ENCODE data around the gene MOXD1. TPM values are rescaled to one million over a fixed set of nuclear protein-coding genes. Genes with fewer than 3 reads are reported as not detected.
"Not testable (repeated sequence)": the region's sequence is repeated elsewhere in the genome, so short reads cannot be mapped to it uniquely, and the experiment has no call there.

The MOXD1 gene
- total and polyA plus RNA-seq, 7 experiments from 2014 or later, result not detected

DNA sequence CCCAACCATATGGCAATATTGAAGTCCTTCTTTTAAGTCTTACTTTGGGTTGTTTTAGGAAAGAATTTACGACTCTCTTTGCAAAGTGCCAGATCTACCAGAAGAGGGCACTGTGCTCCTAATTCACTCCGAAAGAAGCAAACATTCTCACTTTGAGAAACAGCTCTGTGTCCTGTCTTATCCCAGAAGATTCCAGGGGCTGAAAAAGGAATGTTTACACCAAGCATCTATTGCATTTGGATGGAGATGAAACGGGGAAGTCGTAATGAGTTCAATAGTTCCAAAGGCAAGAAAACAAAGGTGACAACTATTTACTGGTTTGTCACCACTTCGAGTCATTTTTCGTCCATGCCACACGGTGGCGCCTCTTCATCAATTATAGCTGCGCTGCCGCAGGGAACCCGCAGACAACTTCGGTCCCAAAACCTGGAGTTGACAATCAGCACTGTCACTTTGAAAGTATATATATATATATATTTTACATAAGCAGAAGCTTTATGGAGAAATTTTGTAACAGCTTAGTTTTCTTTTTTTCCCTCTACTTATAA lies 121.6 kb downstream of the MOXD1 start:
- no peaks in the 10 kb centered on the region for H3K36me3 Mint-ChIP-seq
- CTCF ChIA-PET, result interaction anchor here (0.5 to 4.5 kb wide), 26 partner anchors 9 to 519 kb away, joined by 3 to 72 read pairs (median 5); partner anchors contain the start of gene SLC18B1
- H3K4me3 Mint-ChIP-seq, result peak overlapping the region in 9 of 10 donors; percentile 56 to 89 (median 84)
- Histone ChIP-seq H3K27me3 (ENCODE audit: control insufficient read depth in 2 of 2, insufficient read depth in 2 of 2, low read length in 2 of 2) (no peaks in the 10 kb centered on the region), H3K36me3 (ENCODE audit: control insufficient read depth in 2 of 3, insufficient read depth in 3 of 3, low read length in 3 of 3) (no peaks in the 10 kb centered on the region), H3K4me1 (ENCODE audit: control insufficient read depth in 2 of 2, insufficient read depth in 2 of 2, low read length in 2 of 2) (no peaks in the 10 kb centered on the region), H3K9me3 (ENCODE audit: control insufficient read depth in 2 of 3, low read length in 3 of 3) (no peaks in the 10 kb centered on the region), H3K4me3 (ENCODE audit: low read length) (peak overlapping the region; percentile 63), H3K27ac (ENCODE audit: low read depth, low read length) (no peak overlapping the region)
- POLR2A ChIA-PET, result no interaction called here
- ATAC-seq, result peak; percentile 89
- intact Hi-C loops (cut with micrococcal nuclease), result loop anchor here (1.0 to 10.0 kb wide), 4 partner anchors 19 to 1818 kb away; no protein-coding TSS in a partner anchor
- H3K9me3 Mint-ChIP-seq, result peaks cover 0 to 4% (median 0%) of the 10 kb centered on the region in 11 donors
- peak; percentile 43 to 79 (median 71) for DNase-seq
- no peaks in the 10 kb centered on the region for H3K4me1 Mint-ChIP-seq
- peaks cover 19 to 38% (median 27%) of the 10 kb centered on the region in 5 donors for H3K27me3 Mint-ChIP-seq
- H3K27ac Mint-ChIP-seq, result no peak overlapping the region

DNA sequence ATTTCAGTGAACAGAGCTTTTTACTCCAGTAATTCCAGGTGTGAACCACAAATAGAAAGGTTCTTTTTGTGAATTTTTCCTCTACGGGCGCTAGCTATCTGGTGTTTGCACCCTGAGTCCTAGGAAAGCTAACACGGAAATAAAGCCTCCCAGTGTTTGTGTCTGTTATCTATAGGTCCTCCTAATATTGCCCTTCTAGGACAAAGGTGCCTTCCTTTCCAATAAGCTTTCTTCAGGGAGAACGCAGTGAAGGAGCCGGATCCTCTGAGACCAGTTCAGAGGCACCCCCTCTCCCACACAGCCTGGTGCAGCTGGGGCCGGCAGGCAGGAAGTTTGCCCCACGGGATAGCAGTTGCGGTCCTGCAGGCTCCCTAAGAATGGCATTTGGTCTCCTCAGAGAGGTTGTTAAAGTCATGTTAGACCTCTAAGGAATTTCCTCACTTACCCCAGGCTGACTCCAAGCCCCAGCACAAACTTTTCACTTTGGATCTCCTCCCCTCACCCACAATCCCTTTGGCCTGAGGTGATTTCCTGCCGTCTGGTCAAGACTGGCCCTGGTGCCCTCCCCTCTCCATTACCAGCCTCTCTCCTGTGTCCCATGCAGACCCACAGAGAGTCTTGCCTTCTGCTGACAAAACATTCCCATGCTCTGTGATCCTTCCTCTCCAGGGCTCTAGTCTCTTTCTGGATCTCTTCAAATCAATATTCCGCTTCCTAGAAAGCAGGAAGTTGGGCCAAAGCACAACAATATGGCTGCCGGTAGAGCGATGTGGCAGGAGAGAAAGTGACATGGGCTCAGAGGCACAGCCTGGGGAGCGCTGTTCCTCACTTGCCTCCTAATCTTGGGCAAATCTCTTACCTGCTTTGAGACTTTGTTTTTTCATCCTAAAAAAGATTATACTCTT lies 126.0 kb downstream of the MOXD1 start:
- Histone ChIP-seq H3K4me3 (ENCODE audit: low read length) (no peak overlapping the region), H3K4me1 (ENCODE audit: control insufficient read depth in 2 of 2, insufficient read depth in 2 of 2, low read length in 2 of 2) (no peaks in the 10 kb centered on the region), H3K27me3 (ENCODE audit: control insufficient read depth in 2 of 2, insufficient read depth in 2 of 2, low read length in 2 of 2) (no peaks in the 10 kb centered on the region), H3K36me3 (ENCODE audit: control insufficient read depth in 2 of 3, insufficient read depth in 3 of 3, low read length in 3 of 3) (no peaks in the 10 kb centered on the region), H3K27ac (ENCODE audit: low read depth, low read length) (no peak overlapping the region), H3K9me3 (ENCODE audit: control insufficient read depth in 2 of 3, low read length in 3 of 3) (no peaks in the 10 kb centered on the region)
- H3K9me3 Mint-ChIP-seq, result no peaks in the 10 kb centered on the region
- peaks cover 8 to 30% (median 20%) of the 10 kb centered on the region in 5 donors for H3K27me3 Mint-ChIP-seq
- intact Hi-C loops (cut with micrococcal nuclease), result loop anchor here in 1 of 2 donors (10.0 kb wide), 1 partner anchor 1391 kb away; no protein-coding TSS in a partner anchor
- H3K27ac Mint-ChIP-seq, result no peak overlapping the region
- no peak for ATAC-seq
- no peak overlapping the region for H3K4me3 Mint-ChIP-seq
- POLR2A ChIA-PET, result no interaction called here
- CTCF ChIA-PET, result interaction anchor here (0.7 to 1.0 kb wide), 2 partner anchors 207 to 211 kb away, joined by 3 read pairs; no protein-coding TSS in a partner anchor
- no peaks in the 10 kb centered on the region for H3K36me3 Mint-ChIP-seq
- no peaks in the 10 kb centered on the region for H3K4me1 Mint-ChIP-seq
- DNase-seq, result no peak

DNA sequence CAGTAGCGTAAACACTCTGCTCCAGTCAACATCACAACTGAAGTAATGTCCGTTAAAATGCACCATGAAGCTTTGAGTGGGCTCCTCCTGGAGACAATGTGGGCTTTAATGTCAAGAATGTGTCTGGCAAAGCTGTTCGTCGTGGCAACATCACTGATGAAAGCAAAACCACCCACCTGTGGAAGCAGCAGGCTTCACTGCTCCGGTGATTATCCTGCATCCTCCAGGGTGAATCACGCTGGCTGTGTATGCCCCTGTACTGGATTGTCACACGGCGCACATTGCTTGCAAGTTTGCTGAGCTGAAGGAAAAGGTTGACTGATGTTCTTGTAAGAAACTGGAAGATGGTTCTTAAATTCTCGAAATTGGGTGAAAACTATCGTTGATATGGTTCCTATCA lies 128.5 kb downstream of the MOXD1 start:
- Histone ChIP-seq H3K36me3 (ENCODE audit: control insufficient read depth in 2 of 3, insufficient read depth in 3 of 3, low read length in 3 of 3) (no peaks in the 10 kb centered on the region), H3K27me3 (ENCODE audit: control insufficient read depth in 2 of 2, insufficient read depth in 2 of 2, low read length in 2 of 2) (no peaks in the 10 kb centered on the region), H3K27ac (ENCODE audit: low read depth, low read length) (no peak overlapping the region), H3K4me3 (ENCODE audit: low read length) (no peak overlapping the region), H3K4me1 (ENCODE audit: control insufficient read depth in 2 of 2, insufficient read depth in 2 of 2, low read length in 2 of 2) (no peaks in the 10 kb centered on the region), H3K9me3 (ENCODE audit: control insufficient read depth in 2 of 3, low read length in 3 of 3) (no peaks in the 10 kb centered on the region)
- Mint-ChIP-seq H3K36me3 (no peaks in the 10 kb centered on the region), H3K27me3 (peaks cover 8 to 33% (median 16%) of the 10 kb centered on the region in 5 donors), H3K27ac (no peak overlapping the region), H3K4me3 (no peak overlapping the region), H3K4me1 (no peaks in the 10 kb centered on the region), H3K9me3 (no peaks in the 10 kb centered on the region)
- no peak for ATAC-seq
- ChIA-PET CTCF (interaction anchor here (0.6 kb wide), 1 partner anchor 289 kb away, joined by 4 read pairs; no protein-coding TSS in a partner anchor), POLR2A (no interaction called here)
- intact Hi-C loops (cut with micrococcal nuclease), result loop anchor here in 1 of 2 donors (10.0 kb wide), 1 partner anchor 1388 kb away; no protein-coding TSS in a partner anchor
- DNase-seq, result no peak

DNA sequence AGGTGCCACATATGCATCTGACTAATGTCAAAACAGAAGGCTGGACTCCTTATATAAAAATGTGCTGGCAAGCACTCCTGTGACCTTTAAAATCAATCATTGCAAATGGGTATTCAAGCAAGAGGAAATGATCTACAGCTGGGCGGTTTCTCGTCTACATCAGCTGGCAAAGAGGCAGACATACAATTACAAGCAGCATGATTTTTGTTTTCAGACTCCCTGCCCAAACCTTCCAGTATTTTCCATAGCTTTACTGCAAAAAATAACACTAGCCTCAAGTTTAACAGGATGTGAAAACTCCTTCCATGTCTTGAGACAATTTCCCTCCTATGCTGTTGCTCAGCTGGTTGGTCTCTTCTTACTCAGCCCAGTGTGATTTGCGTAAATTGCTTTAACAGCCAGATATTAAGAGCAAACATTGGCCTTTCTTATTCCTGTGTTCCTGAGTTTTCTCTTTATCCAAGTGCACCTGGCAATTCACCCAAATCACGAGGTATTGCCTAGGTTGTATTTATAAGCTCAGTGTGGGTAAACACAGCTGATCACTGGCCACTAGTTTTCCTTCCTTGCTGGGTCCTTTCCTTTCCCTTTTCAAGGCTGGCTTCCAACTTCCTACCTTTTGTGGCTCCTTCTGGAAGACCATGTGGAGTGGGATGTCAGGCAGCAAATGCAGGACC lies 130.4 kb downstream of the MOXD1 start:
- Mint-ChIP-seq H3K27me3 (peaks cover 4 to 29% (median 16%) of the 10 kb centered on the region in 5 donors), H3K9me3 (no peaks in the 10 kb centered on the region), H3K4me1 (no peaks in the 10 kb centered on the region), H3K4me3 (no peak overlapping the region), H3K27ac (no peak overlapping the region), H3K36me3 (no peaks in the 10 kb centered on the region)
- H3K9me3 ChIP-seq (ENCODE audit: control insufficient read depth in 2 of 3, low read length in 3 of 3), result no peaks in the 10 kb centered on the region
- ChIA-PET CTCF (interaction anchor here (5.7 kb wide), 1 partner anchor 8 kb away, joined by 49 read pairs; no protein-coding TSS in a partner anchor), POLR2A (no interaction called here)
- no peaks in the 10 kb centered on the region for H3K4me1 ChIP-seq (ENCODE audit: control insufficient read depth in 2 of 2, insufficient read depth in 2 of 2, low read length in 2 of 2)
- no peaks in the 10 kb centered on the region for H3K27me3 ChIP-seq (ENCODE audit: control insufficient read depth in 2 of 2, insufficient read depth in 2 of 2, low read length in 2 of 2)
- ATAC-seq, result no peak
- H3K27ac ChIP-seq (ENCODE audit: low read depth, low read length), result no peak overlapping the region
- DNase-seq, result no peak
- no peak overlapping the region for H3K4me3 ChIP-seq (ENCODE audit: low read length)
- H3K36me3 ChIP-seq (ENCODE audit: control insufficient read depth in 2 of 3, insufficient read depth in 3 of 3, low read length in 3 of 3), result no peaks in the 10 kb centered on the region
- intact Hi-C loops (cut with micrococcal nuclease), result loop anchor here in 1 of 2 donors (10.0 kb wide), 1 partner anchor 1386 kb away; no protein-coding TSS in a partner anchor

DNA sequence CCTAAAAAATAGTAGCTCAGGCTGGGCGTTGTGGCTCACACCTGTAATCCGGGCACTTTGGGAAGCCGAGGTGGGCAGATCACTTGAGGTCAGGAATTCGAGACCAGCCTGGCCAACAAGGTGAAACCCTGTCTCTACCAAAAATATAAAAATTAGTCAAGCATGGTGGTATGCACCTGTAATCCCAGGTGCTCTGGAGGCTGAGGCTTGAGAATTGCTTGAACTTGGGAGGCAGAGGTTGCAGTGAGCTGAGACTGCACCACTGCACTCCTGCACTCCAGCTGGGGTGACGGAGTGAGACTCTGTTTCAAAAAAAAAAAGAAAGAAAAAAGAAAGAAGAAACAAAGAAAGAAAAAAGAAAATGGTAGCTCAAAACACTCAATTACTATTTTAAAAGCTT lies 132.6 kb downstream of the MOXD1 start:
- H3K4me1 Mint-ChIP-seq; intact Hi-C loops (cut with micrococcal nuclease); H3K36me3 ChIP-seq (ENCODE audit: control insufficient read depth in 2 of 3, insufficient read depth in 3 of 3, low read length in 3 of 3); H3K36me3 Mint-ChIP-seq; DNase-seq; H3K4me3 ChIP-seq (ENCODE audit: low read length); H3K27me3 ChIP-seq (ENCODE audit: control insufficient read depth in 2 of 2, insufficient read depth in 2 of 2, low read length in 2 of 2); H3K9me3 Mint-ChIP-seq; POLR2A ChIA-PET; H3K27ac ChIP-seq (ENCODE audit: low read depth, low read length); H3K27ac Mint-ChIP-seq; H3K9me3 ChIP-seq (ENCODE audit: control insufficient read depth in 2 of 3, low read length in 3 of 3); H3K4me3 Mint-ChIP-seq; H3K4me1 ChIP-seq (ENCODE audit: control insufficient read depth in 2 of 2, insufficient read depth in 2 of 2, low read length in 2 of 2); ATAC-seq: not testable (repeated sequence)
- peaks cover 4 to 29% (median 8%) of the 10 kb centered on the region in 5 donors for H3K27me3 Mint-ChIP-seq
- CTCF ChIA-PET, result interaction anchor here (5.7 kb wide), 1 partner anchor 11 kb away, joined by 49 read pairs; no protein-coding TSS in a partner anchor

DNA sequence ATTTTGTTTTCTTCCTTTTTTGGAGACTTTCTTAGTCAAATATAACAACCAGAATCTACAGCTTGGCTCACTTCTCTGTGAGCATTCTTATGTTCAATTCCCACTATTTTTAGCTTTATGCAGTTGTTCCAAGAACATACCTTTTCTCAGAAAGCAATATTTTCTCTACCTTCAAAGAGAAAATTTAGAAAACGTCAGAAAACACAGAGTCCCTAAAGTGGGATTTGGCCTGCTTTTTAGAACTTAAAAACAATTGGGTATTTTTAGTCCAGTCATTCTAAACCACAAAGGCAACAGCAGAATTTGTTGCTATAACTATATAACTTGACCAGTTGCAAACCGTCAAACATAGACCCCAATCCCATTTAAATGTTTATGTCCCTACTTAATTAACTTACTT lies 133.1 kb downstream of the MOXD1 start:
- no peak overlapping the region for H3K4me3 ChIP-seq (ENCODE audit: low read length)
- DNase-seq (no peak), ATAC-seq (no peak)
- no peak overlapping the region for H3K27ac Mint-ChIP-seq
- ChIA-PET POLR2A (no interaction called here), CTCF (interaction anchor here (5.7 kb wide), 1 partner anchor 11 kb away, joined by 49 read pairs; no protein-coding TSS in a partner anchor)
- no peaks in the 10 kb centered on the region for H3K36me3 ChIP-seq (ENCODE audit: control insufficient read depth in 2 of 3, insufficient read depth in 3 of 3, low read length in 3 of 3)
- H3K36me3 Mint-ChIP-seq, result no peaks in the 10 kb centered on the region
- no peak overlapping the region for H3K4me3 Mint-ChIP-seq
- no peaks in the 10 kb centered on the region for H3K4me1 ChIP-seq (ENCODE audit: control insufficient read depth in 2 of 2, insufficient read depth in 2 of 2, low read length in 2 of 2)
- H3K9me3 Mint-ChIP-seq, result no peaks in the 10 kb centered on the region
- intact Hi-C loops (cut with micrococcal nuclease), result no loop called here
- no peak overlapping the region for H3K27ac ChIP-seq (ENCODE audit: low read depth, low read length)
- H3K27me3 Mint-ChIP-seq, result peaks cover 4 to 25% (median 8%) of the 10 kb centered on the region in 5 donors
- no peaks in the 10 kb centered on the region for H3K4me1 Mint-ChIP-seq
- H3K27me3 ChIP-seq (ENCODE audit: control insufficient read depth in 2 of 2, insufficient read depth in 2 of 2, low read length in 2 of 2), result no peaks in the 10 kb centered on the region
- no peaks in the 10 kb centered on the region for H3K9me3 ChIP-seq (ENCODE audit: control insufficient read depth in 2 of 3, low read length in 3 of 3)

Measured in naive thymus-derived CD4-positive, alpha-beta T cell (primary cell).